ENCODE data around the gene OGDH.

OGDH gene

DNA sequence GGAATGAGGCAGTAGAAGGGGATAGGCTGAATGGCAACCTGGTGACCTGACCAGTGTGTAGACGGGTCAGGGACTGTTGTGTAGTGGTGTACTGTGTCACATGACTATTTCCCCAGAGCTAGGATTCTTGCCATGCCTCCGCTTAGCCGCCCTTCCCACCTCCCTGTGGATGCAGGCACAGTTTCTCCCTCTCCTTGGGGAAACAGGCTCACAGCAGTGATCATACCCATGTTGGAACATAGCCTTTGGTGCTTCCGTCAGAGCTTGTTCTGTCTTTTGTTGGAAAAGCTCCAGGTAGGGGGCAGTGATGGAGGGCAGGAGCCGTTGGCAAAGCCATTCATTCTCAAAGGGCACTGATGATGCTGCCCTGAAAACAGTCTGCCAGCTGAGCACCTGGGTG is 44.3 kb downstream of the OGDH start:
- H3K4me3 ChIP-seq (ENCODE audit: low read depth, low read length), result no peak overlapping the region
- no peak for DNase-seq (ENCODE audit: low read depth)
- no peak for TF ChIP-seq MAX (IDR thresholded peaks at IDR 0.05; ENCODE audit: low read depth, low read length)
- TF ChIP-seq POLR2A (IDR thresholded peaks at IDR 0.05; ENCODE audit: extremely low read depth, insufficient read length), result no peak
- TF ChIP-seq, protein P1, sequence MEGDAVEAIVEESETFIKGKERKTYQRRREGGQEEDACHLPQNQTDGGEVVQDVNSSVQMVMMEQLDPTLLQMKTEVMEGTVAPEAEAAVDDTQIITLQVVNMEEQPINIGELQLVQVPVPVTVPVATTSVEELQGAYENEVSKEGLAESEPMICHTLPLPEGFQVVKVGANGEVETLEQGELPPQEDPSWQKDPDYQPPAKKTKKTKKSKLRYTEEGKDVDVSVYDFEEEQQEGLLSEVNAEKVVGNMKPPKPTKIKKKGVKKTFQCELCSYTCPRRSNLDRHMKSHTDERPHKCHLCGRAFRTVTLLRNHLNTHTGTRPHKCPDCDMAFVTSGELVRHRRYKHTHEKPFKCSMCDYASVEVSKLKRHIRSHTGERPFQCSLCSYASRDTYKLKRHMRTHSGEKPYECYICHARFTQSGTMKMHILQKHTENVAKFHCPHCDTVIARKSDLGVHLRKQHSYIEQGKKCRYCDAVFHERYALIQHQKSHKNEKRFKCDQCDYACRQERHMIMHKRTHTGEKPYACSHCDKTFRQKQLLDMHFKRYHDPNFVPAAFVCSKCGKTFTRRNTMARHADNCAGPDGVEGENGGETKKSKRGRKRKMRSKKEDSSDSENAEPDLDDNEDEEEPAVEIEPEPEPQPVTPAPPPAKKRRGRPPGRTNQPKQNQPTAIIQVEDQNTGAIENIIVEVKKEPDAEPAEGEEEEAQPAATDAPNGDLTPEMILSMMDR (IDR thresholded peaks at IDR 0.05; ENCODE audit: low read depth, low read length), result no peak
- no peak for TF ChIP-seq MYC (IDR thresholded peaks at IDR 0.05; ENCODE audit: low read depth, low read length)

GRCh38 chr7:44652535-44652934 is 46.1 kb downstream of the OGDH start:
- no peak for DNase-seq (ENCODE audit: low read depth)
- TF ChIP-seq, protein P1 (IDR thresholded peaks at IDR 0.05; ENCODE audit: low read depth, low read length), result no peak
- no peak for TF ChIP-seq MYC (IDR thresholded peaks at IDR 0.05; ENCODE audit: low read depth, low read length)
- no peak for TF ChIP-seq POLR2A (IDR thresholded peaks at IDR 0.05; ENCODE audit: extremely low read depth, insufficient read length)
- no peak for TF ChIP-seq MAX (IDR thresholded peaks at IDR 0.05; ENCODE audit: low read depth, low read length)
- H3K4me3 ChIP-seq (ENCODE audit: low read depth, low read length), result no peak overlapping the region

DNA sequence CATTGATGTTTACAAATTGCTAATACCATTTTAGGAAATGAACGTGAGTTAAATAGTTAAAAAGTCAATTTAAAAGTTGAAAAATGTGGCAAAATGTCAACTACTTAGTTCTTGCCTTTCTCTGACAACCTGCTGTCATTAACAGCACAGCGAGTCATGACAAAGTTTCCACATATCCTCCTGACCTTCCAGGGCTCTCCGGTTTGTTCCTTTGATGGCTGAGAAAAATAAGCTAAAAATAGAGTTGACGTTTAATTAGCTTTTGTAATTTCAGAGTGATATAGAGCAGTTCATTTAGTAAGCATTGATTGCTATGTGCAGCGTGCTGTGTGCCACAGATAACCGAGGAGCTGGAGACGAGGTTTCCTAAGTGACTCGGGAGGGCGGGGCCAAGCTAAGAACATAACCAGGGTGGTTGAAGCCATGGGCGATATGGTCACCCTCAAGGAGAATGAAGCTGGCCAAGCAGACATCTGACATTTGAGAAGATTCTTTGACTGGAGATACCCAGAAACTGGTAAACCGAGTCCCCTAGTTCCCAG is 47.9 kb downstream of the OGDH start:
- no peak overlapping the region for H3K4me3 ChIP-seq (ENCODE audit: low read depth, low read length)
- no peak for TF ChIP-seq MYC (IDR thresholded peaks at IDR 0.05; ENCODE audit: low read depth, low read length)
- TF ChIP-seq, protein P1 (IDR thresholded peaks at IDR 0.05; ENCODE audit: low read depth, low read length), result no peak
- no peak for TF ChIP-seq POLR2A (IDR thresholded peaks at IDR 0.05; ENCODE audit: extremely low read depth, insufficient read length)
- no peak for TF ChIP-seq MAX (IDR thresholded peaks at IDR 0.05; ENCODE audit: low read depth, low read length)
- DNase-seq (ENCODE audit: low read depth), result no peak

GRCh38 chr7:44655341-44655740 is 48.9 kb downstream of the OGDH start:
- no peak for DNase-seq (ENCODE audit: low read depth)
- no peak overlapping the region for H3K4me3 ChIP-seq (ENCODE audit: low read depth, low read length)
- TF ChIP-seq, protein P1 (IDR thresholded peaks at IDR 0.05; ENCODE audit: low read depth, low read length), result no peak
- TF ChIP-seq MYC (IDR thresholded peaks at IDR 0.05; ENCODE audit: low read depth, low read length) (no peak), POLR2A (IDR thresholded peaks at IDR 0.05; ENCODE audit: extremely low read depth, insufficient read length) (no peak), MAX (IDR thresholded peaks at IDR 0.05; ENCODE audit: low read depth, low read length) (no peak)

DNA sequence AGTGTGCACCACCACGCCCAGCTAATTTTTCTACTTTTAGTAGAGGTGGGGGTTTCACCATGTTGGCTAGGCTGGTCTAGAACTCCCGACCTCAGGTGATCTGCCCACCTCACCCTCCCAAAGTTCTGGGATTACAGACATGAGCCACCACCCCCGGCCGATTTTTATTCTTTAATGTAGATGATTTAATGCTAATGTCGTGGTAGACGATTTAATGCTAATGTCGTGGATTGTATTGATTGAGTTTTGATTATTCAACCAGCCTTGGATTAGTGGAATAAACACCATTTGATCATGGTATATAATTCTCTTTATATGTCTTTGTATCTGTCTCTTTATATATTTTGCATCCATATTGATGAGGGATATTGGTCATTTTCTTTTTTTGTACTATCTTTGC is 52.6 kb downstream of the OGDH start:
- DNase-seq (ENCODE audit: low read depth), result no peak
- H3K4me3 ChIP-seq (ENCODE audit: low read depth, low read length), result no peak overlapping the region
- TF ChIP-seq POLR2A (IDR thresholded peaks at IDR 0.05; ENCODE audit: extremely low read depth, insufficient read length) (no peak), MAX (IDR thresholded peaks at IDR 0.05; ENCODE audit: low read depth, low read length) (no peak), MYC (IDR thresholded peaks at IDR 0.05; ENCODE audit: low read depth, low read length) (no peak)
- TF ChIP-seq, protein P1 (IDR thresholded peaks at IDR 0.05; ENCODE audit: low read depth, low read length), result no peak
